ENCODE data around the gene SLC12A6.

DNA sequence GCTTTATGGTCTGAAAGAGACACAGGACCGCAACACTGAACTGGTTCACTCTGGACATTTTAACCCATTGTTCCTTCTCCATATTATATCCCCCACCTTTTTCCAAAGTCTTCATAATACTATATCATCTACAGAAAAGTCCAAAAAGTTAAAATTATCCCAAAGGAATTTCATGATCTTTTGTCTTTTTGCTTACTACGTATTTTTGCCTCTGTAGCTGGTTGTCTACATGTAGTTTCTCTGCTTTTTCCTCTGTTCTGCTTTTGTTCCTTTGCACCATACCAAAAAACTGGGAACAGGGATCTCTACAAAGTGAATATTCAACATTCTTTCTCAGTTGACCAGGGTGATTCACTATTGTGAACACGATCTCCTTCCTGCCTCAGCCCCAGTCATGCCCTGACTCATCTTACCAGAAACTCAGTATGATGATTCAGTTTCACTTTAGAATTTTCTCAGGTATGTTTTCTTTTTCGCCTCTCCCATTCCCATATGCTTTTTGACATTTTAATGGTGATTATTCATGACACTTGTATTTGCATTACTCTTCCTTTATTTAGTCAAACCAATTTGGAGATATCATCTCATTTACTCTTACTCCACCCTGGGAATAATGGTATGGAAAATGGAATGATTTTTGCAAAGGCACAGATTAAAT, 98.3 kb downstream of the SLC12A6 start:
- TF ChIP-seq CTCF (IDR thresholded peaks at IDR 0.05), result no peak
- TF ChIP-seq POLR2A (IDR thresholded peaks at IDR 0.05), result no peak

Data from transverse colon (tissue), 3 donors.